Vagina (tissue), 2 donors: ENCODE measurements around the gene MACF1.

Experiments
- CTCF ChIP-seq, 3 experiments: fragments of 450-650 bp in 2 of 3; fragments of 200-600 bp in 1 of 3; sonication (generic) in 1 of 3; IDR thresholded peaks; one replicate each; pipeline ENCODE4 v1.5.1; 2017 to 2019; ENCODE audit warnings: antibody characterized with exemption in 3 of 3, mild to moderate bottlenecking in 2 of 3, moderate library complexity in 2 of 3
- POLR2A ChIP-seq, 2 donors: fragments of 450-650 bp; IDR thresholded peaks; one replicate each; pipeline ENCODE4 v1.6.1; 2017; ENCODE audit warnings: antibody characterized with exemption in 2 of 2, mild to moderate bottlenecking in 2 of 2, moderate library complexity in 2 of 2

GRCh38 chr1:39236971-39237370, 32.5 kb downstream of the MACF1 start:
- no peak for TF ChIP-seq CTCF (IDR thresholded peaks at IDR 0.05)
- TF ChIP-seq POLR2A (IDR thresholded peaks at IDR 0.05): no peak
